Esophagus squamous epithelium (tissue), 4 donors: Measurements from ENCODE around the gene TIMP4.

ENCODE experiments used
- POLR2A ChIP-seq, 4 donors: fragments of 450-650 bp; IDR thresholded peaks; one replicate each; pipeline ENCODE4 v1.6.1; 2017; ENCODE audit warnings: antibody characterized with exemption in 4 of 4, mild to moderate bottlenecking in 4 of 4, moderate library complexity in 3 of 4
- TF ChIP-seq, protein P1 (sequence below), 6 experiments: fragments of 450-650 bp in 4 of 6; fragments of 200-600 bp in 2 of 6; sonication (generic) in 2 of 6; IDR thresholded peaks; one replicate each; pipeline ENCODE4 v1.5.1; 2016 to 2019; ENCODE audit warnings: antibody characterized with exemption in 6 of 6, mild to moderate bottlenecking in 4 of 6, moderate library complexity in 4 of 6

DNA sequence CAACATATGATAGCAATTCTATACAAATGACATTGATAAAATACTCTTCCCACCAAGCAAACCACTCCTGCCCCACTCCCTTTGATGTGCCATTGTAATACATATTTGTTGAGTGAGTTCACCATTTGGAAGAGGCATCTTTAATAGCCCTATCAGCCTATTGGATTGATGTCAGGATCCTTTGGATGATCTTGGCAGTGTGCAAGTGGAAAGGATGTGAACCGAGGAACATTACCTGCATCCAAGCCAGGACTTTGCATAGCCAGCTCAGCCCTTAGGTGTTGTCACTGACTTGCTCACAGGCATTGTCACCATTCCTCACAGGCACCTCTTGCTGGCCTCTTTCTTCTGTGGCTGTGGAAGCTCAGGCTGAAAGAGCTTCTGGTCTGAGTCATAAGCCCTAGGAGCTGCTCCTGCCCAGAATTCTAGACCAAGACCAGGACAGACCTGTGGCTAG, 16.5 kb upstream of the TIMP4 start:
- TF ChIP-seq, protein P1, sequence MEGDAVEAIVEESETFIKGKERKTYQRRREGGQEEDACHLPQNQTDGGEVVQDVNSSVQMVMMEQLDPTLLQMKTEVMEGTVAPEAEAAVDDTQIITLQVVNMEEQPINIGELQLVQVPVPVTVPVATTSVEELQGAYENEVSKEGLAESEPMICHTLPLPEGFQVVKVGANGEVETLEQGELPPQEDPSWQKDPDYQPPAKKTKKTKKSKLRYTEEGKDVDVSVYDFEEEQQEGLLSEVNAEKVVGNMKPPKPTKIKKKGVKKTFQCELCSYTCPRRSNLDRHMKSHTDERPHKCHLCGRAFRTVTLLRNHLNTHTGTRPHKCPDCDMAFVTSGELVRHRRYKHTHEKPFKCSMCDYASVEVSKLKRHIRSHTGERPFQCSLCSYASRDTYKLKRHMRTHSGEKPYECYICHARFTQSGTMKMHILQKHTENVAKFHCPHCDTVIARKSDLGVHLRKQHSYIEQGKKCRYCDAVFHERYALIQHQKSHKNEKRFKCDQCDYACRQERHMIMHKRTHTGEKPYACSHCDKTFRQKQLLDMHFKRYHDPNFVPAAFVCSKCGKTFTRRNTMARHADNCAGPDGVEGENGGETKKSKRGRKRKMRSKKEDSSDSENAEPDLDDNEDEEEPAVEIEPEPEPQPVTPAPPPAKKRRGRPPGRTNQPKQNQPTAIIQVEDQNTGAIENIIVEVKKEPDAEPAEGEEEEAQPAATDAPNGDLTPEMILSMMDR (IDR thresholded peaks at IDR 0.05), result no peak
- no peak for TF ChIP-seq POLR2A (IDR thresholded peaks at IDR 0.05)
